Astrocyte (in vitro differentiated cells and primary cell): ENCODE data around the gene CARD10. TPM values are rescaled to one million over a fixed set of nuclear protein-coding genes. Genes with fewer than 3 reads are reported as not detected.
A peak's percentile ranks its signal among the peaks of the same experiment; 100 is the strongest.

Experiments used
- DNase-seq: peaks from one replicate; pipeline ENCODE4 v3.0.0-alpha.2; 2010; ENCODE audit warnings: low read depth
- FAIRE-seq: peaks from 2 replicates; lab custom pipeline; 2011; peaks lifted over from hg19 to GRCh38; lab: Jason Lieb, UNC
- H2AFZ ChIP-seq: 2 replicates; pipeline ENCODE4 v1.6.0; 2012; ENCODE audit warnings: low read depth, low read length, inconsistent platforms
- H3K27ac ChIP-seq: 2 replicates; pipeline ENCODE4 v1.5.1; 2011; ENCODE audit warnings: low read depth, low read length, inconsistent platforms
- H3K27me3 ChIP-seq: 2 replicates; pipeline ENCODE4 v1.6.0; 2011; ENCODE audit warnings: low read length, inconsistent platforms; ENCODE audit not compliant: insufficient read depth
- H3K36me3 ChIP-seq: 2 replicates; pipeline ENCODE4 v1.5.1; 2011; ENCODE audit warnings: low read length, inconsistent platforms; ENCODE audit not compliant: insufficient read depth
- H3K4me1 ChIP-seq: 2 replicates; pipeline ENCODE4 v1.5.1; 2011; ENCODE audit warnings: low read length, inconsistent platforms; ENCODE audit not compliant: insufficient read depth
- H3K4me2 ChIP-seq: 2 replicates; pipeline ENCODE4 v1.6.0; 2012; ENCODE audit warnings: low read length, inconsistent platforms
- H3K4me3 ChIP-seq: 2 replicates; pipeline ENCODE4 v1.5.1; 2011; ENCODE audit warnings: low read depth, mild to moderate bottlenecking, low read length, inconsistent platforms; ENCODE audit not compliant: insufficient read depth
- H3K79me2 ChIP-seq: 2 replicates; pipeline ENCODE4 v1.6.0; 2012; ENCODE audit warnings: mild to moderate bottlenecking, low read length, inconsistent platforms; ENCODE audit not compliant: insufficient read depth
- H3K9ac ChIP-seq: 2 replicates; pipeline ENCODE4 v1.6.0; 2012; ENCODE audit warnings: mild to moderate bottlenecking, low read length, inconsistent platforms
- H3K9me3 ChIP-seq: 2 replicates; pipeline ENCODE4 v1.5.1; 2012; ENCODE audit warnings: low read depth, mild to moderate bottlenecking, low read length, inconsistent platforms; ENCODE audit not compliant: insufficient read depth
- H4K20me1 ChIP-seq: 2 replicates; pipeline ENCODE4 v1.6.0; 2012; ENCODE audit warnings: low read length, inconsistent platforms; ENCODE audit not compliant: insufficient read depth
- H3K27ac Mint-ChIP-seq: one replicate; pipeline ENCODE4 v1.8.0; 2021; ENCODE audit warnings: mild to moderate bottlenecking, mixed read lengths; ENCODE audit not compliant: unreplicated experiment
- H3K27me3 Mint-ChIP-seq: one replicate; pipeline ENCODE4 v1.8.0; 2021; ENCODE audit warnings: low read depth, mixed read lengths; ENCODE audit not compliant: unreplicated experiment
- H3K36me3 Mint-ChIP-seq: one replicate; pipeline ENCODE4 v1.8.0; 2021; ENCODE audit warnings: low read depth, mixed read lengths; ENCODE audit not compliant: unreplicated experiment
- H3K4me1 Mint-ChIP-seq: one replicate; pipeline ENCODE4 v1.8.0; 2021; ENCODE audit warnings: low read depth, mixed read lengths; ENCODE audit not compliant: unreplicated experiment
- H3K4me3 Mint-ChIP-seq: one replicate; pipeline ENCODE4 v1.8.0; 2021; ENCODE audit warnings: mild to moderate bottlenecking, moderate library complexity, mixed read lengths; ENCODE audit not compliant: unreplicated experiment
- H3K9me3 Mint-ChIP-seq: one replicate; pipeline ENCODE4 v1.8.0; 2021; ENCODE audit warnings: mild to moderate bottlenecking, mixed read lengths; ENCODE audit not compliant: unreplicated experiment
- CTCF ChIP-seq: IDR thresholded peaks from 2 replicates; pipeline ENCODE4 v1.5.1; 2011; ENCODE audit warnings: low read depth, mild to moderate bottlenecking, inconsistent platforms, low read length, moderate library complexity; ENCODE audit not compliant: insufficient read depth
- EZH2 ChIP-seq: IDR thresholded peaks from 2 replicates; pipeline ENCODE4 v1.6.1; 2012; ENCODE audit warnings: mild to moderate bottlenecking, low read length, inconsistent platforms; ENCODE audit not compliant: insufficient read depth
- total RNA-seq: library from RNA; stranded (reverse); gene quantifications from 2 replicates; pipeline ENCODE4 v1.2.1, GENCODE V29; 2021

Gene CARD10
- total RNA-seq, 1 donor from 2014 or later = 22.6 TPM

GRCh38 chr22:37500745-37501609 lies 18.2 kb downstream of the CARD10 start:
- no peak overlapping the region for H2AFZ ChIP-seq
- peak overlapping the region; percentile 57 for H3K9ac ChIP-seq

GRCh38 chr22:37499789-37500540 lies 19.2 kb downstream of the CARD10 start:
- H3K36me3 ChIP-seq = peaks cover 6% of the 10 kb centered on the region
- H3K27ac Mint-ChIP-seq = peak overlapping the region; percentile 53
- no peak overlapping the region for H3K27ac ChIP-seq
- H3K4me1 Mint-ChIP-seq = peaks cover 43% of the 10 kb centered on the region
- FAIRE-seq (no peak), DNase-seq (no peak)
- no peak for TF ChIP-seq EZH2
- no peak for TF ChIP-seq CTCF
- no peaks in the 10 kb centered on the region for H3K27me3 Mint-ChIP-seq
- no peaks in the 10 kb centered on the region for H3K9me3 Mint-ChIP-seq
- peaks cover 48% of the 10 kb centered on the region for H3K4me1 ChIP-seq
- no peak overlapping the region for H3K9ac ChIP-seq
- no peak overlapping the region for H3K4me3 Mint-ChIP-seq
- no peak overlapping the region for H3K4me3 ChIP-seq
- peaks cover 15% of the 10 kb centered on the region for H4K20me1 ChIP-seq
- H3K79me2 ChIP-seq = peaks cover 10% of the 10 kb centered on the region
- peaks cover 10% of the 10 kb centered on the region for H3K36me3 Mint-ChIP-seq
- H3K9me3 ChIP-seq = no peaks in the 10 kb centered on the region
- no peak overlapping the region for H3K4me2 ChIP-seq
- H3K27me3 ChIP-seq = no peaks in the 10 kb centered on the region
- H2AFZ ChIP-seq = no peak overlapping the region

More at GRCh38 chr22:37500745-37501609, 18.2 kb downstream of the CARD10 start:
- no peaks in the 10 kb centered on the region for H3K9me3 ChIP-seq
- no peaks in the 10 kb centered on the region for H3K27me3 Mint-ChIP-seq
- peaks cover 15% of the 10 kb centered on the region for H4K20me1 ChIP-seq
- H3K4me1 Mint-ChIP-seq = peaks cover 41% of the 10 kb centered on the region
- H3K36me3 ChIP-seq = peaks cover 15% of the 10 kb centered on the region
- H3K36me3 Mint-ChIP-seq = peaks cover 7% of the 10 kb centered on the region
- no peak overlapping the region for H3K4me3 ChIP-seq
- peak overlapping the region; percentile 63 for H3K4me3 Mint-ChIP-seq
- no peaks in the 10 kb centered on the region for H3K27me3 ChIP-seq
- FAIRE-seq (no peak), DNase-seq (no peak)
- peaks cover 48% of the 10 kb centered on the region for H3K4me1 ChIP-seq
- no peak for TF ChIP-seq EZH2
- no peak for TF ChIP-seq CTCF
- H3K27ac Mint-ChIP-seq = peak overlapping the region; percentile 66
- no peaks in the 10 kb centered on the region for H3K9me3 Mint-ChIP-seq
- peaks cover 10% of the 10 kb centered on the region for H3K79me2 ChIP-seq
- peak overlapping the region; percentile 66 for H3K27ac ChIP-seq
- peak overlapping the region; percentile 74 for H3K4me2 ChIP-seq
